Measurements from ENCODE around the gene SSU72.
A peak's percentile ranks its signal among the peaks of the same experiment; 100 is the strongest.

Gene SSU72
- total RNA-seq: 121 to 141 reads per million in 2 experiments

GRCh38 chr1:1574721-1575537 lies at the start of gene SSU72:
TSS of gene SSU72 (minus strand) at chr1:1574863. CDS start at chr1:1574557, 306 bp downstream.
- DNase-seq (ENCODE audit: low read depth): peak; percentile 90

GRCh38 chr1:1623631-1624442 lies 49.2 kb upstream of the SSU72 start:
- DNase-seq (ENCODE audit: low read depth): no peak

- DNase-seq (ENCODE audit: low read depth): no peak
Observed at GRCh38 chr1:1623181-1623630, 48.5 kb upstream of the SSU72 start.

DNA sequence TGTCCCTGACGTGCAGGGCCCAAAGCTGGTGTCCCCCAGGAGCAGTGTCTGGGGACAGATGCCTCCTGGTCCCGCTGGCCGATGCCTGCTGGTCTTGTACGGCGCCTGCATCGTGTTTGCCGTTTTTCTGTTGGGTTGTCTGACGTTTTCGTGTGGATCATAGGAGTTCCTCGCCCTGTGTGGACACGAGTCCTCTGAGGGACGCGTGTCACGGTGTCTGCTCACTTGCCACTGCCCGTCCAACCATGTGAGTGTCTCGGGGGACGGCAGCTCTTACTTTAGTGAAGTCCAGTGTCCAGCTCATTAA lies 48.1 kb upstream of the SSU72 start:
- DNase-seq (ENCODE audit: low read depth): no peak

GRCh38 chr1:1622010-1622787 lies 47.5 kb upstream of the SSU72 start:
- no peak for DNase-seq (ENCODE audit: low read depth)

- DNase-seq (ENCODE audit: low read depth): no peak
Observed at GRCh38 chr1:1621173-1622009, 46.7 kb upstream of the SSU72 start.

DNA sequence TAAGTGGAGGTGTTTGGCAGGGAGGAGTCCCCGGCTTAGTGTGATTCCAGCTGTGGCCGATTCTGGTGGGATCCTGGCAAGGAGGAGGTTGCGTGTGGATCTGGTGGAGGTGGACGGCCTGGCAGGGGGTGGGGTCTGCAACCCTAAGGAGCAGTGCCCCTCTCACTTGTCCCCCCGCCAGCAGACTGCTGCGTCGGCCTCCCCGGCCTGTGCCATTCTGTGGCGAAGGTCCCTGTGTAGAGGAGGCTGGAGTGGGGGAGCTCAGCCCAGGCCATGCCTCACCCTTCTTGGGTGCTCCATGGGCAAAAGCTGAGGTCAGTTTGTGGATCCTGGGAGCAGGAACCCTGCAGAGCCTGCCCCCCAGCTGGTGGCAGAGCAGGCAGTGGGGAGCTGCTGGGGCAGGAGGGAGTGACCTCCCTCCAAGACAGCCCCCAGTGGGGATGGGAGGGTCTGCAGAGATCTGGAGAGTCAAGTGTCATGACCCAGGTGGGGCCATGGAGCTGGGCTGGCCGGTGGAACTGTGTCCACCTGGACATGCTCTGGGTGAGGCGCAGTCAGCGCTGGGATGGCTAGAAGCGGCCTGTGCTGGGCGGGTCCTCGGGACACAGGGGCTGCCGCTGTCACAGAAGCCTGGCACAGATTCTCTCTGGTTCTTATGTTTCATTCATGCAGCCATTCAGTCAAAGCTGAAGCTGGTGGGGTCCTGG lies 45.9 kb upstream of the SSU72 start:
- no peak for DNase-seq (ENCODE audit: low read depth)

- DNase-seq (ENCODE audit: low read depth): no peak
Observed at GRCh38 chr1:1619917-1620361, 45.3 kb upstream of the SSU72 start.

- DNase-seq (ENCODE audit: low read depth): no peak
Observed at GRCh38 chr1:1618396-1619068, 43.9 kb upstream of the SSU72 start.

- no peak for DNase-seq (ENCODE audit: low read depth)
Observed at GRCh38 chr1:1617925-1618324, 43.3 kb upstream of the SSU72 start.

GRCh38 chr1:1617516-1617915 lies 42.9 kb upstream of the SSU72 start:
- DNase-seq (ENCODE audit: low read depth): no peak

GRCh38 chr1:1616838-1617237 lies 42.2 kb upstream of the SSU72 start:
- no peak for DNase-seq (ENCODE audit: low read depth)

DNA sequence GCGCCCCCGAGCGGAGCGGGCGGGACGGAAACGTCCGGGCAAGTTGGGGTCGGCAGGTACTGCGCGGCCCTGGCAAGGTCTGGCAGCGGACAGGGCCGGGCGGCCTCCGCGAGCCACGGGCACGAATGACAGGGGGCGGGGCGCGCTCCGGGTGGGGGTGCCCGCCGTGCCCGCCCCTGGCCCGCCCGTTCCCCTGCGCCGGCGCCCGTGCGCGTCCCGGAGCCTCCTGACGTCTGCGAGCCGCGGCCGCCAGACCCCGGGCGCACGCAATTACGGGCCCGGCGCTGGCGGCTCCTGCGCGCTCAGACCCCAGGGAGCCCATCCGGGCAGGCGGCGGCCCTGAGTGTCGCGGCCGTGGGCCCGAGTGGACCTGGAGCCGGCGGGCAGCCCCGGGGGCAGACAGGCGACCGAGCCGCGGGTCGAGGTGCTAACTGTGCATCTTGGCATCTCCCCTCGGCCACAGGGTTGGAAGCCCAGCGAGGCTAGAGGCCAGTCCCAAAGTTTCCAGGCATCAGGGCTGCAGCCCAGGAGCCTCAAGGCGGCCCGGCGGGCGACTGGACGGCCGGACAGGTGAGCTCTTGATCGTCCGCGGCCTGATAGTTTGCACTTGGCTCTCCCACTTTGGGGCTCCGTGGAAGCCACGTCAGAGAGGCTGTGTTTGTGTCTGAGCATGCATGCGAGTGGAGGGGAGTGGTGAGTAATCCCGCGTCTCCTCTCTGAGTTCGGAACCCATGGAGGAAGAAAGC lies 41.6 kb upstream of the SSU72 start:
- peak; percentile 38 for DNase-seq (ENCODE audit: low read depth)

- peak; percentile 98 for DNase-seq (ENCODE audit: low read depth)
Observed at GRCh38 chr1:1615256-1616044, 40.8 kb upstream of the SSU72 start, which contains the start of gene MIB2. TSS of gene MIB2 (plus strand) at chr1:1615500. CDS start at chr1:1623453, 7,953 bp downstream.

GRCh38 chr1:1614954-1615255 lies 40.2 kb upstream of the SSU72 start:
- no peak for DNase-seq (ENCODE audit: low read depth)

GRCh38 chr1:1614204-1614953 lies 39.7 kb upstream of the SSU72 start:
- DNase-seq (ENCODE audit: low read depth): peak; percentile 42

GRCh38 chr1:1613509-1614082 lies 38.9 kb upstream of the SSU72 start:
- no peak for DNase-seq (ENCODE audit: low read depth)

GRCh38 chr1:1612104-1612400 lies 37.4 kb upstream of the SSU72 start:
- DNase-seq (ENCODE audit: low read depth): no peak

All from T follicular helper cell (primary cell).